Endothelial cell (in vitro differentiated cells): ENCODE measurements around the gene UBR1. TPM values are rescaled to one million over a fixed set of nuclear protein-coding genes. Genes with fewer than 3 reads are reported as not detected.
A peak's percentile ranks its signal among the peaks of the same experiment; 100 is the strongest.
"Not testable (repeated sequence)": the region's sequence is repeated elsewhere in the genome, so short reads cannot be mapped to it uniquely, and the experiment has no call there.

ENCODE experiments used
- DNase-seq: peaks from one replicate; pipeline ENCODE4 v3.0.0; 2021; ENCODE audit warnings: low spot score
- H3K27ac Mint-ChIP-seq: one replicate; pipeline ENCODE4 v1.8.0; 2021; ENCODE audit warnings: mixed read lengths, inconsistent platforms; ENCODE audit not compliant: unreplicated experiment
- H3K27me3 Mint-ChIP-seq: one replicate; pipeline ENCODE4 v1.8.0; 2021; ENCODE audit warnings: mild to moderate bottlenecking, moderate library complexity, mixed read lengths, inconsistent platforms; ENCODE audit not compliant: unreplicated experiment
- H3K36me3 Mint-ChIP-seq: one replicate; pipeline ENCODE4 v1.8.0; 2021; ENCODE audit warnings: mild to moderate bottlenecking, low read depth, mixed read lengths, inconsistent platforms; ENCODE audit not compliant: unreplicated experiment
- H3K4me1 Mint-ChIP-seq: one replicate; pipeline ENCODE4 v1.8.0; 2021; ENCODE audit warnings: mild to moderate bottlenecking, mixed read lengths, inconsistent platforms; ENCODE audit not compliant: unreplicated experiment
- H3K4me3 Mint-ChIP-seq: one replicate; pipeline ENCODE4 v1.8.0; 2021; ENCODE audit warnings: mild to moderate bottlenecking, mixed read lengths, inconsistent platforms; ENCODE audit not compliant: unreplicated experiment
- H3K9me3 Mint-ChIP-seq: one replicate; pipeline ENCODE4 v1.8.0; 2021; ENCODE audit warnings: mixed read lengths, inconsistent platforms; ENCODE audit not compliant: unreplicated experiment
- total RNA-seq: library from RNA; stranded (reverse); fragmentation: NEBNext Ultra II Directional; extraction: Animal tissue kit (Norgen Biotek cat#: 25700); gene quantifications from one replicate; pipeline ENCODE4 v1.2.1, GENCODE V29; 2021; ENCODE audit not compliant: unreplicated experiment
- TF ChIP-seq, protein P1 (sequence below): fragments of 200-600 bp; sonication (generic); IDR thresholded peaks from one replicate; pipeline ENCODE4 v1.5.0; 2021; ENCODE audit warnings: antibody characterized with exemption; ENCODE audit not compliant: unreplicated experiment

Gene UBR1
- total RNA-seq, 1 donor from 2014 or later = 20.8 TPM

DNA sequence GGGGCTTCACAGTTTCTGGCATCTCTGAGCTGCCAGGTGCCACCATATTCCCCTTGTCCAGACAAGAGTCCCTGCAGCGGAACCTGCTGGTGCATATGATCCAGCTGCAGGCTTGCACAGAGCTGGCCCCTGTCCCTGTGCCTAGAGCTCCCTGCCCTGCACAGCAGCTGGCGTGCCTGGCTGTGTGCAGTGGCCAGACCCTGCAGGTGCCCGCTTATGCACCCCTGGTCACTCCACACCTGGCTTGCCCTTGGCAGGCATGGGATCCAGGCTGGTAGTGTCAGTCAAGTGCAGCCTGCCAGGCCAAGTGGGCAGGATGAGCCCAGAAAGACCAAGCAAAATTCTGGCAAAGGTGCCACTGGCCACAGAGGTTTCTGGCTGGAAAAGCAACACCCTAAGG lies 96.6 kb downstream of the UBR1 start:
- Mint-ChIP-seq H3K9me3 (no peaks in the 10 kb centered on the region), H3K4me3 (peak overlapping the region; percentile 80), H3K27ac (no peak overlapping the region), H3K27me3 (no peaks in the 10 kb centered on the region), H3K36me3 (peaks cover 57% of the 10 kb centered on the region), H3K4me1 (no peaks in the 10 kb centered on the region)
- no peak for DNase-seq
- TF ChIP-seq, protein P1, sequence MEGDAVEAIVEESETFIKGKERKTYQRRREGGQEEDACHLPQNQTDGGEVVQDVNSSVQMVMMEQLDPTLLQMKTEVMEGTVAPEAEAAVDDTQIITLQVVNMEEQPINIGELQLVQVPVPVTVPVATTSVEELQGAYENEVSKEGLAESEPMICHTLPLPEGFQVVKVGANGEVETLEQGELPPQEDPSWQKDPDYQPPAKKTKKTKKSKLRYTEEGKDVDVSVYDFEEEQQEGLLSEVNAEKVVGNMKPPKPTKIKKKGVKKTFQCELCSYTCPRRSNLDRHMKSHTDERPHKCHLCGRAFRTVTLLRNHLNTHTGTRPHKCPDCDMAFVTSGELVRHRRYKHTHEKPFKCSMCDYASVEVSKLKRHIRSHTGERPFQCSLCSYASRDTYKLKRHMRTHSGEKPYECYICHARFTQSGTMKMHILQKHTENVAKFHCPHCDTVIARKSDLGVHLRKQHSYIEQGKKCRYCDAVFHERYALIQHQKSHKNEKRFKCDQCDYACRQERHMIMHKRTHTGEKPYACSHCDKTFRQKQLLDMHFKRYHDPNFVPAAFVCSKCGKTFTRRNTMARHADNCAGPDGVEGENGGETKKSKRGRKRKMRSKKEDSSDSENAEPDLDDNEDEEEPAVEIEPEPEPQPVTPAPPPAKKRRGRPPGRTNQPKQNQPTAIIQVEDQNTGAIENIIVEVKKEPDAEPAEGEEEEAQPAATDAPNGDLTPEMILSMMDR = no peak

DNA sequence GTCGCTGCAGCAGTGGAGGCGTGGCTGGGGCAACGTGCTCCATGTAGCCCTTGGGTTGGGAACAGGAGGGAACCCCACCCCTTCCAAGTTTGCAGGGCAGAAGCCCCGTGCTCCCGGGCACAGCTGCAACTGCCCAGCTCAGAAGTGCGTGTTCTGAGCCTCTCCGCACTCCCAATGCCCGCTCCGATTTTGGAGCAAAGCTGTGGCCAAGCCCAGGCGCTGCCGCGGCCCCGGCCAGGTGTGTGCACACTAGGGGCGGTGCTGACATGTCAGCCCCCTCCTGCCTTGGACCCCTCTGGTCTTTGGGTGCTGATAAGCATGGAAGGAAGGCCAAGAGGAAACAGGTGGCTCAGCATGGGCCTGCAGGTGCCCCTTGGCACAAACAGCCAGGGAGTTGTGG lies 97.7 kb downstream of the UBR1 start:
- Mint-ChIP-seq H3K27me3 (peaks cover 1% of the 10 kb centered on the region), H3K4me1 (no peaks in the 10 kb centered on the region), H3K27ac (no peak overlapping the region), H3K4me3 (no peak overlapping the region), H3K36me3 (peaks cover 61% of the 10 kb centered on the region), H3K9me3 (no peaks in the 10 kb centered on the region)
- DNase-seq = no peak
- TF ChIP-seq, protein P1 = no peak

DNA sequence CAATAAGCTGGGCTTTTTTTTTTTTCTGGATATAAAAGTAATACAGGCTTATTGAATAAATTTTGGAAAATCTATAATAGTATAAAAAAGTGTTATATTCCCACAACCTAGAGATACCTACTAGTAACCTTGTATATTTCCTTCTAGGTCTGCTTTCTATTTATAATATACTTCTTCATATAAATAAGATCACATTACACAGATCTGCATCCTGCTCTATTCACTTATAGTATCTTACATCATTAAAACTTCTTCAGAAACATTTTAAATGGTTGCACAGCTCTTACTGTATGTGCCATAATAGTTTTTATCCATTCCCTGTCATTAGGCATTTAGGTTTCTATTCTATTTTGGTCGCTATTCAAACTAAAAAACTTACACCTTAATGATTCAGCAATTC lies 98.3 kb downstream of the UBR1 start:
- H3K27ac Mint-ChIP-seq = no peak overlapping the region
- H3K9me3 Mint-ChIP-seq = no peaks in the 10 kb centered on the region
- TF ChIP-seq, protein P1 = no peak
- no peak overlapping the region for H3K4me3 Mint-ChIP-seq
- peaks cover 1% of the 10 kb centered on the region for H3K27me3 Mint-ChIP-seq
- DNase-seq = no peak
- H3K36me3 Mint-ChIP-seq = peaks cover 62% of the 10 kb centered on the region
- H3K4me1 Mint-ChIP-seq = no peaks in the 10 kb centered on the region

DNA sequence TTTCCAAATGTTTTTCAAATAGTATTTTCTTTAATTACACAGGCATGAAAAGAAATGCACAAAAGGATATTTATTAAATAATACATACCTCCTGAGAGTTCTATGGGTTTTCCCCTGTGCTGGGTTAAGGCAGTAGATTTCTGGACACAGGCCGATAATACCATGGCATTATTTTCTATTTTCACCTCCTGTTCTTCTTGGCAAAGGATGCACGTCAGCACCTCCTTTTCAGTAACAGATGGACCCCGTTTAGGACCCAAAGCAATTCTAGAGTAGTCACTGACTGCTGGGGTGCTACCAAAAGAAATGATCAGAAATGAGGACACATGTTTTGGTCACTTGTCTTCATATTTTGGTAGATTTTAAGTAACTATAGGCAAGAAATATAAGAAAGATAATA lies 98.8 kb downstream of the UBR1 start:
- Mint-ChIP-seq H3K4me1 (no peaks in the 10 kb centered on the region), H3K27me3 (peaks cover 1% of the 10 kb centered on the region), H3K4me3 (no peak overlapping the region), H3K36me3 (peaks cover 65% of the 10 kb centered on the region), H3K9me3 (no peaks in the 10 kb centered on the region), H3K27ac (no peak overlapping the region)
- TF ChIP-seq, protein P1 = no peak
- DNase-seq = no peak

DNA sequence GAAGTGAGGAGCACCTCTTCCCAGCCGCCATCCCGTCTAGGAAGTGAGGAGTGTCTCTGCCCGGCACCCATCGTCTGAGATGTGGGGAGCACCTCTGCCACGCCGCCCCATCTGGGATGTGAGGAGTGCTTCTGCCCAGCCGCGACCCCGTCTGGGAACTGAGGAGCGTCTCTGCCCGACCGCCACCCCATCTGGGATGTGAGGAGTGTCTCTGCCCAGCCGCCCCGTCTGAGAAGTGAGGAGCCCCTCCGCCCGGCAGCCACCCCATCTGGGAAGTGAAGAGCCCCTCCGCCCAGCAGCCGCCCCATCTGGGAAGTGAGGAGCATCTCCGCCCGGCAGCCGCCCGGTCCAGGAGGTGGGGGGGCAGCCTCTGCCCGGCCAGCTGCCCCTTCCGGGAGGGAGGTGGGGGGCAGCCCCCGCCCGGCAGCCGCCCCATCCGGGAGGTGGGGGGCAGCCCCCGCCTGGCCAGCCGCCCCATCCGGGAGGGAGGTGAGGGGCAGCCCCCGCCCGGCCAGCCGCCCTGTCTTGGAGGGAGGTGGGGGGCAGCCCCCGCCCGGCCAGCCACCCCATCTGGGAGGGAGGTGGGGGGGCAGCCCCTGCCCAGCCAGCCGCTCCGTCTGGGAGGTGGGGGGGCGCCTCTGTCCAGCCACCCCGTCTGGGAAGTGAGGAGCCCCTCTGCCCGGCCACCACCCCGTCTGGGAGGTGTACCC lies 100.8 kb downstream of the UBR1 start:
- not testable (repeated sequence) for H3K9me3 Mint-ChIP-seq, H3K27ac Mint-ChIP-seq, H3K4me1 Mint-ChIP-seq, H3K27me3 Mint-ChIP-seq, DNase-seq, H3K4me3 Mint-ChIP-seq
- peaks cover 52% of the 10 kb centered on the region for H3K36me3 Mint-ChIP-seq
